ENCODE measurements around the gene SELENOK. TPM values are rescaled to one million over a fixed set of nuclear protein-coding genes. Genes with fewer than 3 reads are reported as not detected.
A peak's percentile ranks its signal among the peaks of the same experiment; 100 is the strongest.

Gene SELENOK
- total and polyA plus RNA-seq, 2 of the 13 experiments (the other 11 are each of a cell fraction or from before 2014, with no cell fraction given), result 67.0 to 81.0 TPM

- TF ChIP-seq ZNF766 (CRISPR knock-in tag; IDR thresholded peaks at IDR 0.05; ENCODE audit: borderline replicate concordance), result peak; percentile 78; the same call in 1 of the 2 replicates
- 0 out of 2 replicates have a peak, but pooled peaks have one; percentile 21 for TF ChIP-seq ZNF333 (CRISPR knock-in tag; IDR thresholded peaks at IDR 0.05; ENCODE audit: borderline replicate concordance)
- peak; percentile 43 for TF ChIP-seq MNT (IDR thresholded peaks at IDR 0.05)
- TF ChIP-seq NFKBIZ (CRISPR knock-in tag; IDR thresholded peaks at IDR 0.05), result peak; percentile 66; the same call in 1 of the 2 replicates
- peak; percentile 57; the same call in 1 of the 2 replicates for TF ChIP-seq MYC (CRISPR knock-in tag; IDR thresholded peaks at IDR 0.05; ENCODE audit: borderline replicate concordance)
- TF ChIP-seq PHF21A (CRISPR knock-in tag; IDR thresholded peaks at IDR 0.05), result peak; percentile 76
- TF ChIP-seq XRCC5 (optimal IDR thresholded peaks at IDR 0.05; ENCODE audit: low read length), result peak; percentile 84
- TF ChIP-seq, protein P1, sequence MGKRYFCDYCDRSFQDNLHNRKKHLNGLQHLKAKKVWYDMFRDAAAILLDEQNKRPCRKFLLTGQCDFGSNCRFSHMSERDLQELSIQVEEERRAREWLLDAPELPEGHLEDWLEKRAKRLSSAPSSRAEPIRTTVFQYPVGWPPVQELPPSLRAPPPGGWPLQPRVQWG (CRISPR knock-in tag; IDR thresholded peaks at IDR 0.05; ENCODE audit: borderline replicate concordance, low read depth), result no peak
- no peak; the same call in 1 of the 2 replicates for TF ChIP-seq ZNF710 (CRISPR knock-in tag; IDR thresholded peaks at IDR 0.05; ENCODE audit: borderline replicate concordance)
- TF ChIP-seq EP300 (IDR thresholded peaks at IDR 0.05; ENCODE audit: low read depth in 2 of 2, low read length in 2 of 2), result peak in 1 of 2 experiments; percentile 98; a peak in 2 of 4 replicates
- peak; percentile 81; the same call in 1 of the 2 replicates for TF ChIP-seq EP300 (CRISPR knock-in tag; IDR thresholded peaks at IDR 0.05; ENCODE audit: borderline replicate concordance)
- peak; percentile 54 for TF ChIP-seq CBX1 (IDR thresholded peaks at IDR 0.05; ENCODE audit: low read depth)
- TF ChIP-seq, protein P2, sequence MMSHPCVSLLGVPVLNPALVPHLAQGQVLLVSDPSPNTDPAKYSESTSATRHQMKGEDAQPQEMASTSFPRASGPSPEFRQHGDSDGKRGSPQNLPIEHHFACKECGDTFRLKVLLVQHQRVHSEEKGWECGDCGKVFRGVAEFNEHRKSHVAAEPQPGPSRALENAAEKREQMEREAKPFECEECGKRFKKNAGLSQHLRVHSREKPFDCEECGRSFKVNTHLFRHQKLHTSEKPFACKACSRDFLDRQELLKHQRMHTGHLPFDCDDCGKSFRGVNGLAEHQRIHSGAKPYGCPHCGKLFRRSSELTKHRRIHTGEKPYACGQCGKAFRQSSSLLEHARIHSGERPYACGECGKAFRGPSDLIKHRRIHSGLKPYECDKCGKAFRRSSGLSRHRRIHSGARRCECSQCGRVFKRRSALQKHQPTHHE (CRISPR knock-in tag; IDR thresholded peaks at IDR 0.05; ENCODE audit: borderline replicate concordance), result no peak; the same call in 1 of the 2 replicates
- no peak for TF ChIP-seq TSC22D2 (CRISPR knock-in tag; IDR thresholded peaks at IDR 0.05; ENCODE audit: borderline replicate concordance)
- no peak for TF ChIP-seq ZFP1 (CRISPR knock-in tag; IDR thresholded peaks at IDR 0.05)
- no peak for TF ChIP-seq E2F2 (CRISPR knock-in tag; IDR thresholded peaks at IDR 0.05; ENCODE audit: borderline replicate concordance)
- TF ChIP-seq PAXIP1 (CRISPR knock-in tag; conservative IDR thresholded peaks at IDR 0.05), result peak; percentile 96
- TF ChIP-seq GABPA (IDR thresholded peaks at IDR 0.05; ENCODE audit: low read depth, low read length), result no peak
- peak; percentile 8; the same call in 1 of the 2 replicates for TF ChIP-seq GABPA (CRISPR knock-in tag; IDR thresholded peaks at IDR 0.05; ENCODE audit: low read depth)
These were observed 49.0 kb downstream of the SELENOK start (continued) for GRCh38 chr3:53842436-53843194.
